ENCODE measurements around the gene PRR14L.

DNA sequence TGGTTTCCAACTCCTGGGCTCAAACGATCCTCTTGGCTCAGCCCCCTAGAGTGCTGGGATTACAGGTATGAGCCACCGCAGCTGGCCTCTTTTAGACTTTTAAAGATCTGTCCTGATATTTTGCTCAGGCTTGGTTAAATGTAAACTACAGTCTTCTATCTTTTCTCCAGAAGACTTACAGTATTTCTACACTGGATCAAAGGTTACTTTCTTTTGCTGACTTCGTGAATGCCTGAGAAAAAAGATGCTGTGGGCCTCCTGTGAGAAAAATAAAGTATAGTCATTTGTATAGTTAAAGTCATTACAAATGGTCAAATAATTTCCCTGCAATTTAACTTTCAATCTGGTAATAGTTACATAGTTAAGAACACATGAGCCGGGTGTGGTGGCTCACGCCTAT lies 23.5 kb upstream of the PRR14L start:
- TF ChIP-seq, protein P1, sequence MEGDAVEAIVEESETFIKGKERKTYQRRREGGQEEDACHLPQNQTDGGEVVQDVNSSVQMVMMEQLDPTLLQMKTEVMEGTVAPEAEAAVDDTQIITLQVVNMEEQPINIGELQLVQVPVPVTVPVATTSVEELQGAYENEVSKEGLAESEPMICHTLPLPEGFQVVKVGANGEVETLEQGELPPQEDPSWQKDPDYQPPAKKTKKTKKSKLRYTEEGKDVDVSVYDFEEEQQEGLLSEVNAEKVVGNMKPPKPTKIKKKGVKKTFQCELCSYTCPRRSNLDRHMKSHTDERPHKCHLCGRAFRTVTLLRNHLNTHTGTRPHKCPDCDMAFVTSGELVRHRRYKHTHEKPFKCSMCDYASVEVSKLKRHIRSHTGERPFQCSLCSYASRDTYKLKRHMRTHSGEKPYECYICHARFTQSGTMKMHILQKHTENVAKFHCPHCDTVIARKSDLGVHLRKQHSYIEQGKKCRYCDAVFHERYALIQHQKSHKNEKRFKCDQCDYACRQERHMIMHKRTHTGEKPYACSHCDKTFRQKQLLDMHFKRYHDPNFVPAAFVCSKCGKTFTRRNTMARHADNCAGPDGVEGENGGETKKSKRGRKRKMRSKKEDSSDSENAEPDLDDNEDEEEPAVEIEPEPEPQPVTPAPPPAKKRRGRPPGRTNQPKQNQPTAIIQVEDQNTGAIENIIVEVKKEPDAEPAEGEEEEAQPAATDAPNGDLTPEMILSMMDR (conservative IDR thresholded peaks at IDR 0.05; ENCODE audit: low read length) = no peak
- TF ChIP-seq EZH2phosphoT487 (IDR thresholded peaks at IDR 0.05; ENCODE audit: borderline replicate concordance) = no peak

Measured in Loucy (cell line).